Measurements from ENCODE around the gene SRF. TPM values are rescaled to one million over a fixed set of nuclear protein-coding genes. Genes with fewer than 3 reads are reported as not detected.

Gene SRF
- total RNA-seq, 2 donors from 2014 or later = 12.7 to 30.7 TPM

DNA sequence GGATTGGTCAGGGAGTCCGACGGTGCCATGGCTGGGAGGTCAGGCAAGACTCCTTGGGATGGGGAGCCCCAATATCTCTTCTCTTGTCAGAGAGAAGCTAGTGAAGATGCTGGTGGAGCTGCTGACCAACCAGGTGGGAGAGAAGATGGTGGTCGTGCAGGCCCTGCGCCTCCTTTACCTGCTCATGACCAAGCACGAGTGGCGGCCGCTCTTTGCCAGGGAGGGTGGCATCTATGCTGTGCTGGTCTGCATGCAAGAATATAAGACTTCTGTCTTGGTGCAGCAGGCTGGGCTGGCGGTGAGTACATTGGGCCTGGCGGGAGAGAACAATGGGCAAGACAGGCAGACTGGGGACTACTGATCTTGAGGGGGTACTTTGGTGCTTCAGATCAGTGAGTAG lies 21.8 kb downstream of the SRF start:
- no peaks in the 10 kb centered on the region for H3K9me3 ChIP-seq
- H3K27me3 ChIP-seq = no peaks in the 10 kb centered on the region
- H3K27ac ChIP-seq = no peak overlapping the region
- peaks cover 0 to 11% of the 10 kb centered on the region in 2 donors for H3K36me3 ChIP-seq (replicated peaks in 1 of 2; ENCODE audit: insufficient read depth in 1 of 2, low read depth in 2 of 2)
- intact Hi-C loops (cut with DNase I) = no loop called here
- no peaks in the 10 kb centered on the region for H3K4me1 ChIP-seq
- TF ChIP-seq POLR2A (IDR thresholded peaks at IDR 0.05) = no peak
- TF ChIP-seq, protein P1, sequence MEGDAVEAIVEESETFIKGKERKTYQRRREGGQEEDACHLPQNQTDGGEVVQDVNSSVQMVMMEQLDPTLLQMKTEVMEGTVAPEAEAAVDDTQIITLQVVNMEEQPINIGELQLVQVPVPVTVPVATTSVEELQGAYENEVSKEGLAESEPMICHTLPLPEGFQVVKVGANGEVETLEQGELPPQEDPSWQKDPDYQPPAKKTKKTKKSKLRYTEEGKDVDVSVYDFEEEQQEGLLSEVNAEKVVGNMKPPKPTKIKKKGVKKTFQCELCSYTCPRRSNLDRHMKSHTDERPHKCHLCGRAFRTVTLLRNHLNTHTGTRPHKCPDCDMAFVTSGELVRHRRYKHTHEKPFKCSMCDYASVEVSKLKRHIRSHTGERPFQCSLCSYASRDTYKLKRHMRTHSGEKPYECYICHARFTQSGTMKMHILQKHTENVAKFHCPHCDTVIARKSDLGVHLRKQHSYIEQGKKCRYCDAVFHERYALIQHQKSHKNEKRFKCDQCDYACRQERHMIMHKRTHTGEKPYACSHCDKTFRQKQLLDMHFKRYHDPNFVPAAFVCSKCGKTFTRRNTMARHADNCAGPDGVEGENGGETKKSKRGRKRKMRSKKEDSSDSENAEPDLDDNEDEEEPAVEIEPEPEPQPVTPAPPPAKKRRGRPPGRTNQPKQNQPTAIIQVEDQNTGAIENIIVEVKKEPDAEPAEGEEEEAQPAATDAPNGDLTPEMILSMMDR (IDR thresholded peaks at IDR 0.05) = no peak
- ATAC-seq = no peak
- no peak overlapping the region for H3K4me3 ChIP-seq
- 93 to 96% methylated on average over 6 to 9 of the region's 9 CpGs for WGBS, 2 donors
- DNase-seq = no peak

DNA sequence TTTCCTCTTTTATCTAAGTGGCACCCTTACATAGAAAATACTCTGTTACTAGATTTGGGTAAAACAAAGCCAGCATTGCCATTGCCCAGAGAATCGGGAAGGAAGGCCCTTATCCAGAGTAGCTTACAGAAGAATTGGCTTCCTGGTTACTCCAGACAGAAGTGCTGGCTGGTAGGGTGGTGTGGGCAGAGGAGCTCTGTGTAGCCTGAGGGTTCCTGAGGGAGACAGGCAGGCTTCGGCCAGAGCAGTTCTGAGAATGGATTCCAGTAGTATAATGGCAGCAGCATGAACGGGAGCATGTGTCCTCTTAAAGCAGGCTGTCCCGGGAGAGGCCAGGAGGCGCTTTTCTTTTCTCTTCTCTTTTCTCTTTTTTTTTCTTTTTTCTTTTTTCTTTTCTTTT lies 22.9 kb downstream of the SRF start:
- ATAC-seq (no peak), DNase-seq (no peak)
- TF ChIP-seq, protein P1 (IDR thresholded peaks at IDR 0.05) = no peak
- no peaks in the 10 kb centered on the region for H3K9me3 ChIP-seq
- 94 to 96% methylated on average over 5 of the region's 5 CpGs for WGBS, 2 donors
- no peak overlapping the region for H3K27ac ChIP-seq
- no peak overlapping the region for H3K4me3 ChIP-seq
- H3K4me1 ChIP-seq = no peaks in the 10 kb centered on the region
- H3K36me3 ChIP-seq (replicated peaks in 1 of 2; ENCODE audit: insufficient read depth in 1 of 2, low read depth in 2 of 2) = peaks cover 0 to 15% of the 10 kb centered on the region in 2 donors
- intact Hi-C loops (cut with DNase I) = no loop called here
- no peaks in the 10 kb centered on the region for H3K27me3 ChIP-seq

DNA sequence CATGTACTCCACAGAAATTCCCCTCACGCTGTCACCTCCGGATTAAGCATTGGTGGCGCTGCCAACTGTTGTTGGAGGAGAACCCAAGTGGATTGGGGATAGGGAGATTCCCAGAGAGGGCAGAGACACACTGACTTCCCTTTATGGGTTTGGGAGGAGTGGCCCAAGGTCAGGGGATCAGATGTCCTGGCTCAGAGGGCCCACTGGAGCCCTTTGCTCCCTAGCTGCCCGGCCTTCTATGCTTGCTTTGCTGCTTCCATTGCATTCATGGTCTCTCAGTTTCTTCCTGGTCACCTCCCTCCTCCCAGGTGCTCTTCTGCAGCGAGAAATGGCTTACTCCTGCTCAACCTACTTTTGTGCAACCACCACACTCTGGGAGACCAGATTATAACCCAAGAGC lies 25.3 kb downstream of the SRF start:
- DNase-seq (no peak), ATAC-seq (no peak)
- H3K27me3 ChIP-seq = no peaks in the 10 kb centered on the region
- intact Hi-C loops (cut with DNase I) = no loop called here
- no peaks in the 10 kb centered on the region for H3K9me3 ChIP-seq
- no peak overlapping the region for H3K4me3 ChIP-seq
- WGBS, 2 donors = 88 to 90% methylated on average over 5 of the region's 5 CpGs
- H3K4me1 ChIP-seq = no peaks in the 10 kb centered on the region
- peaks cover 0 to 19% of the 10 kb centered on the region in 2 donors for H3K36me3 ChIP-seq (replicated peaks in 1 of 2; ENCODE audit: insufficient read depth in 1 of 2, low read depth in 2 of 2)
- TF ChIP-seq, protein P1 (IDR thresholded peaks at IDR 0.05) = no peak
- no peak overlapping the region for H3K27ac ChIP-seq

DNA sequence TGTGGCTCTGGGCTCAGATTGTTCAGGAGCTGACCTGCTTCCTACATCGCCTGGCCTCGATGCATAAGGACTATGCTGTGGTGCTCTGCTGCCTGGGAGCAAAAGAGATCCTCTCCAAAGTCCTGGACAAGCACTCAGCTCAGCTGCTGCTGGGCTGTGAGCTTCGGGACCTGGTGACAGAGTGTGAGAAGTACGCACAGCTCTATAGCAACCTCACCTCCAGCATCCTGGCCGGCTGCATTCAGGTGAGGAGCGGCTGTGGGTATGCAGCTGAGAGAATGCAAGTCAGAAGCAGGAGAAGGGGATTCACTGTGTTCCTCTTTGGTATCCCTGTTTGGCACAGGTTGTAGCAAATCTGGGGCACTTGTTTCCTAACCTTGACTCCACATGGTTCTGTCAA lies 28.8 kb downstream of the SRF start:
- Histone ChIP-seq H3K36me3 (replicated peaks in 1 of 2; ENCODE audit: insufficient read depth in 1 of 2, low read depth in 2 of 2) (peaks cover 0 to 19% of the 10 kb centered on the region in 2 donors), H3K27ac (no peak overlapping the region), H3K9me3 (no peaks in the 10 kb centered on the region), H3K27me3 (no peaks in the 10 kb centered on the region), H3K4me3 (no peak overlapping the region), H3K4me1 (no peaks in the 10 kb centered on the region)
- DNase-seq = no peak
- TF ChIP-seq, protein P1 (IDR thresholded peaks at IDR 0.05) = no peak
- TF ChIP-seq POLR2A (IDR thresholded peaks at IDR 0.05) = no peak
- 90 to 100% methylated on average over 6 of the region's 6 CpGs for WGBS, 2 donors
- intact Hi-C loops (cut with DNase I) = no loop called here
- ATAC-seq = no peak

DNA sequence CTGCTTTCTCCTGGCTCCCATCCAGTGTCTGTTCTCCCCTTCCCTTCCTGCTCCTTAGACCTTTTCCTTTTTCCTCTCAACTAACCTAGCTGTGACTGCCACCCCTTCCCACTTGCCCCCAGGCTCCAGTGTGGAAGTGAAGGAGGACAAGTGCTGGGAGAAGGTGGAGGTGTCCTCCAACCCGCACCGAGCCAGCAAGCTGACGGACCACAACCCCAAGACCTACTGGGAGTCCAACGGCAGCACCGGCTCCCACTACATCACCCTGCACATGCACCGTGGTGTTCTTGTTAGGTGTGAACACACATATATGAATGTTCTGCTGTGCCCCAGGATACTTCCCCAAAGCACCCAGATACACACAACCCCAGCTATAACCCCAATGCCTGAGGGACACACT lies 29.5 kb downstream of the SRF start:
- ATAC-seq (no peak), DNase-seq (no peak)
- H3K27ac ChIP-seq = no peak overlapping the region
- no peak overlapping the region for H3K4me3 ChIP-seq
- no peaks in the 10 kb centered on the region for H3K9me3 ChIP-seq
- H3K36me3 ChIP-seq (replicated peaks in 1 of 2; ENCODE audit: insufficient read depth in 1 of 2, low read depth in 2 of 2) = peaks cover 0 to 19% of the 10 kb centered on the region in 2 donors
- WGBS, 2 donors = 93 to 95% methylated on average over 6 of the region's 6 CpGs
- no peaks in the 10 kb centered on the region for H3K4me1 ChIP-seq
- no peak for TF ChIP-seq POLR2A (IDR thresholded peaks at IDR 0.05)
- TF ChIP-seq, protein P1 (IDR thresholded peaks at IDR 0.05) = no peak
- H3K27me3 ChIP-seq = no peaks in the 10 kb centered on the region
- intact Hi-C loops (cut with DNase I) = no loop called here

Measured in body of pancreas (tissue), 4 donors.